HG03378 (cell line): Measurements from ENCODE around the gene ANAPC5.
"Not testable (repeated sequence)": the region's sequence is repeated elsewhere in the genome, so short reads cannot be mapped to it uniquely, and the experiment has no call there.

Experiments
- ATAC-seq: cut with Tn5 transposase; IDR thresholded peaks from one replicate; pipeline ENCODE4 v1.9.1; 2021; ENCODE audit warnings: mild to moderate bottlenecking, moderate library complexity; ENCODE audit not compliant: unreplicated experiment

ANAPC5 gene

GRCh38 chr12:121288158-121288845, 63.9 kb downstream of the ANAPC5 start:
- ATAC-seq, result no peak

GRCh38 chr12:121287267-121287954, 64.8 kb downstream of the ANAPC5 start:
- no peak for ATAC-seq

GRCh38 chr12:121285856-121286255, 66.4 kb downstream of the ANAPC5 start:
- no peak for ATAC-seq

GRCh38 chr12:121284551-121285390, 67.4 kb downstream of the ANAPC5 start:
- no peak for ATAC-seq

- no peak for ATAC-seq
These were observed 68.4 kb downstream of the ANAPC5 start for GRCh38 chr12:121283841-121284240.

- ATAC-seq, result no peak
These were observed 68.8 kb downstream of the ANAPC5 start for GRCh38 chr12:121283388-121283787.

- ATAC-seq, result not testable (repeated sequence)
These were observed 69.3 kb downstream of the ANAPC5 start for GRCh38 chr12:121282910-121283309.

GRCh38 chr12:121282072-121282742, 70.0 kb downstream of the ANAPC5 start:
- no peak for ATAC-seq

GRCh38 chr12:121281116-121281515, 71.1 kb downstream of the ANAPC5 start:
- not testable (repeated sequence) for ATAC-seq

GRCh38 chr12:121280531-121280930, 71.7 kb downstream of the ANAPC5 start:
- ATAC-seq, result not testable (repeated sequence)

GRCh38 chr12:121279507-121279915, 72.7 kb downstream of the ANAPC5 start:
- ATAC-seq, result no peak

GRCh38 chr12:121279071-121279375, 73.2 kb downstream of the ANAPC5 start:
- ATAC-seq, result no peak

GRCh38 chr12:121278169-121279070, 73.8 kb downstream of the ANAPC5 start:
- ATAC-seq, result no peak

- no peak for ATAC-seq
These were observed 74.8 kb downstream of the ANAPC5 start for GRCh38 chr12:121277374-121277759.

- ATAC-seq, result no peak
These were observed 78.0 kb downstream of the ANAPC5 start for GRCh38 chr12:121274036-121274763.

GRCh38 chr12:121273364-121273896, 78.8 kb downstream of the ANAPC5 start:
- ATAC-seq, result no peak

GRCh38 chr12:121267822-121268221, 84.4 kb downstream of the ANAPC5 start:
- ATAC-seq, result no peak

- ATAC-seq, result no peak
These were observed 87.2 kb downstream of the ANAPC5 start for GRCh38 chr12:121264951-121265515.

- ATAC-seq, result no peak
These were observed 88.1 kb downstream of the ANAPC5 start for GRCh38 chr12:121264135-121264534.
